Uterus (tissue), 4 donors: ENCODE results near the gene NT5DC3. TPM values are rescaled to one million over a fixed set of nuclear protein-coding genes. Genes with fewer than 3 reads are reported as not detected.

Experiments
- DNase-seq, 2 donors: peaks; one replicate each; pipeline ENCODE4 v3.0.0-alpha.2; 2019 to 2020
- H3K27ac ChIP-seq, 2 donors: fragments of 200-600 bp; sonication (generic); 1 replicate in 1 of 2; 2 replicates in 1 of 2; pipeline ENCODE4 v1.5.1; 2016 to 2018
- H3K27me3 ChIP-seq, 2 donors: fragments of 200-600 bp; sonication (generic); one replicate each; pipeline ENCODE4 v1.5.1; 2018 to 2019; ENCODE audit warnings: control low read depth in 1 of 2
- H3K36me3 ChIP-seq, 2 donors: fragments of 200-600 bp; sonication (generic); one replicate each; pipeline ENCODE4 v1.5.1; 2019; ENCODE audit warnings: control low read depth in 1 of 2
- H3K4me1 ChIP-seq, 2 donors: fragments of 200-600 bp; sonication (generic); one replicate each; pipeline ENCODE4 v1.5.1; 2018 to 2019; ENCODE audit warnings: control low read depth in 1 of 2
- H3K4me3 ChIP-seq, 2 donors: fragments of 200-600 bp; sonication (generic); 1 replicate in 1 of 2; 2 replicates in 1 of 2; pipeline ENCODE4 v1.5.1; 2018 to 2019; ENCODE audit warnings: mild to moderate bottlenecking in 1 of 2
- H3K9me3 ChIP-seq, 2 donors: fragments of 200-600 bp; sonication (generic); one replicate each; pipeline ENCODE4 v1.5.1; 2019; ENCODE audit warnings: control low read depth in 1 of 2
- CTCF ChIP-seq, 4 experiments: fragments of 200-600 bp in 2 of 4; fragments of 450-650 bp in 2 of 4; sonication (generic) in 2 of 4; IDR thresholded peaks; one replicate each; pipeline ENCODE4 v1.5.1; 2016 to 2019; ENCODE audit warnings: antibody characterized with exemption in 4 of 4, mild to moderate bottlenecking in 2 of 4, moderate library complexity in 1 of 4
- POLR2A ChIP-seq, 2 donors: fragments of 450-650 bp; IDR thresholded peaks; one replicate each; pipeline ENCODE4 v1.6.1; 2016; ENCODE audit warnings: antibody characterized with exemption in 2 of 2, mild to moderate bottlenecking in 1 of 2, moderate library complexity in 1 of 2
- intact Hi-C: fragments of 100-400 bp; cut with DNase I; formaldehyde crosslinking; loops from one replicate; pipeline ENCODE4 v1.15.1; 2023; ENCODE audit warnings: low total_unique reads
- total RNA-seq, 4 donors: library from RNA; depleted of rRNA in 3 of 4; stranded (reverse); fragments of >200 nt in 3 of 4; gene quantifications; one replicate each; pipeline versions ENCODE4 v1.1.0 to v1.2.4, GENCODE V29; 2014 to 2023
- donor health status: DM: yes; HTN: yes; CAD: no.

The NT5DC3 gene
- total RNA-seq, 4 donors from 2014 or later: 5.6 to 60.9 (median 15.9) TPM

GRCh38 chr12:103748002-103748401, 93.0 kb downstream of the NT5DC3 start:
- intact Hi-C loops: no loop called here
- Histone ChIP-seq H3K4me1 (no peaks in the 10 kb centered on the region), H3K4me3 (no peak overlapping the region), H3K27ac (no peak overlapping the region), H3K9me3 (no peaks in the 10 kb centered on the region), H3K36me3 (no peaks in the 10 kb centered on the region), H3K27me3 (no peaks in the 10 kb centered on the region)
- no peak for DNase-seq
- TF ChIP-seq POLR2A (IDR thresholded peaks at IDR 0.05) (no peak), CTCF (IDR thresholded peaks at IDR 0.05) (no peak)

GRCh38 chr12:103745962-103746361, 95.1 kb downstream of the NT5DC3 start:
- H3K36me3 ChIP-seq: no peaks in the 10 kb centered on the region
- no peaks in the 10 kb centered on the region for H3K9me3 ChIP-seq
- H3K4me1 ChIP-seq: no peaks in the 10 kb centered on the region
- TF ChIP-seq POLR2A (IDR thresholded peaks at IDR 0.05) (no peak), CTCF (IDR thresholded peaks at IDR 0.05) (no peak)
- intact Hi-C loops: no loop called here
- no peak overlapping the region for H3K4me3 ChIP-seq
- no peak overlapping the region for H3K27ac ChIP-seq
- DNase-seq: no peak
- H3K27me3 ChIP-seq: no peaks in the 10 kb centered on the region

- Histone ChIP-seq H3K27me3 (no peaks in the 10 kb centered on the region), H3K27ac (no peak overlapping the region), H3K4me1 (no peaks in the 10 kb centered on the region), H3K4me3 (no peak overlapping the region), H3K9me3 (no peaks in the 10 kb centered on the region), H3K36me3 (no peaks in the 10 kb centered on the region)
- intact Hi-C loops: no loop called here
- DNase-seq: no peak
- no peak for TF ChIP-seq CTCF (IDR thresholded peaks at IDR 0.05)
- TF ChIP-seq POLR2A (IDR thresholded peaks at IDR 0.05): no peak
Measured at GRCh38 chr12:103743788-103744187, 97.2 kb downstream of the NT5DC3 start.

GRCh38 chr12:103742349-103742932, 98.6 kb downstream of the NT5DC3 start:
- DNase-seq: no peak
- no peaks in the 10 kb centered on the region for H3K36me3 ChIP-seq
- no peak for TF ChIP-seq CTCF (IDR thresholded peaks at IDR 0.05)
- TF ChIP-seq POLR2A (IDR thresholded peaks at IDR 0.05): no peak
- no peaks in the 10 kb centered on the region for H3K27me3 ChIP-seq
- no peak overlapping the region for H3K4me3 ChIP-seq
- no peaks in the 10 kb centered on the region for H3K4me1 ChIP-seq
- intact Hi-C loops: no loop called here
- H3K27ac ChIP-seq: no peak overlapping the region
- H3K9me3 ChIP-seq: no peaks in the 10 kb centered on the region

GRCh38 chr12:103737881-103738280, 103.2 kb downstream of the NT5DC3 start:
- TF ChIP-seq POLR2A (IDR thresholded peaks at IDR 0.05) (no peak), CTCF (IDR thresholded peaks at IDR 0.05) (no peak)
- Histone ChIP-seq H3K27ac (no peak overlapping the region), H3K9me3 (no peaks in the 10 kb centered on the region), H3K27me3 (no peaks in the 10 kb centered on the region), H3K36me3 (no peaks in the 10 kb centered on the region), H3K4me3 (no peak overlapping the region), H3K4me1 (no peaks in the 10 kb centered on the region)
- intact Hi-C loops: no loop called here
- DNase-seq: no peak
